Measurements from ENCODE around the gene HOTAIR.

Gene HOTAIR

DNA sequence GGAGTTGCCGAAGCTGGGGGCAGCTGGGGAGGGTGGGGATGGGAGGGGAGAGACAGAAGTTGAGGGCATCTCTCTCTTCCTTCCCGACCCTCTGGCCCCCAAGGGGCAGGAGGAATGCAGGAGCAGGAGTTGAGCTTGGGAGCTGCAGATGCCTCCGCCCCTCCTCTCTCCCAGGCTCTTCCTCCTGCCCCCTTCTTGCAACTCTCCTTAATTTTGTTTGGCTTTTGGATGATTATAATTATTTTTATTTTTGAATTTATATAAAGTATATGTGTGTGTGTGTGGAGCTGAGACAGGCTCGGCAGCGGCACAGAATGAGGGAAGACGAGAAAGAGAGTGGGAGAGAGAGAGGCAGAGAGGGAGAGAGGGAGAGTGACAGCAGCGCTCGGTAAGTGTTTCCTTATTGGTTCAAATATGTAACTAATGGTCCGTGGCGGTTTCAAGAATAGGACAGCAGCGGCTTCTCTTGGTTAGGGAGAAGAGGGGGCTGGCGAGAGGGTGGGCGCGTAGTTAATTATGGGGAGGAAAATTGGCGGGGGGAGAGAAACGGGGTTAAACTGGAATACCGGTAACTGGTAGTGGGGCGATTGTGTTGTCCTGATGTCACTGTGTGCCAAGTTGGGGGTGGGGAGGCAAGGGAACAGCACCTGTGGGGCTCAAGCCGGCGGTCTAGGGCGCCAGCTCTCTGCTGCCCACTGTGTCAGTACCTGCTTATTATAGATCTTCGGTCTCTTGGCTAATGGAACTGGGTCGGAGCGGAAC, 42.5 kb upstream of the HOTAIR start:
- Histone ChIP-seq H3K4me3 (ENCODE audit: low read length) (peak overlapping the region; percentile 69), H3K9ac (ENCODE audit: low read length) (no peak overlapping the region), H3K79me2 (ENCODE audit: low read length) (no peaks in the 10 kb centered on the region), H2AFZ (ENCODE audit: low read length) (peak overlapping the region; percentile 85), H3F3A (ENCODE audit: insufficient read depth, low read length) (no peaks in the 10 kb centered on the region), H3K27ac (ENCODE audit: low read length) (no peak overlapping the region), H3K4me1 (ENCODE audit: low read length) (no peaks in the 10 kb centered on the region), H3K9me2 (replicated peaks; ENCODE audit: insufficient read depth, low read length) (no peaks in the 10 kb centered on the region), H3K27me3 (replicated peaks; ENCODE audit: insufficient read depth, low read length) (peaks cover 83% of the 10 kb centered on the region), H3K36me3 (replicated peaks; ENCODE audit: insufficient read depth, low read length) (no peaks in the 10 kb centered on the region), H3K4me2 (ENCODE audit: low read depth, low read length) (peak overlapping the region; percentile 85), H3K9me3 (replicated peaks; ENCODE audit: insufficient read depth, low read length) (no peaks in the 10 kb centered on the region), H4K20me1 (ENCODE audit: insufficient read depth, low read length) (no peaks in the 10 kb centered on the region)
- no peak for TF ChIP-seq EZH2phosphoT487 (IDR thresholded peaks at IDR 0.05; ENCODE audit: low read length)
- TF ChIP-seq EZH2 (optimal IDR thresholded peaks at IDR 0.05; ENCODE audit: low read depth, low read length): peak; percentile 27
- no peak for TF ChIP-seq CTCF (IDR thresholded peaks at IDR 0.05; ENCODE audit: low read length)
- DNase-seq: no peak

GRCh38 chr12:54016478-54016964, 41.8 kb upstream of the HOTAIR start:
- Histone ChIP-seq H3K4me1 (ENCODE audit: low read length) (no peaks in the 10 kb centered on the region), H3K27ac (ENCODE audit: low read length) (no peak overlapping the region), H3K9ac (ENCODE audit: low read length) (no peak overlapping the region), H4K20me1 (ENCODE audit: insufficient read depth, low read length) (no peaks in the 10 kb centered on the region), H3F3A (ENCODE audit: insufficient read depth, low read length) (no peaks in the 10 kb centered on the region), H3K36me3 (replicated peaks; ENCODE audit: insufficient read depth, low read length) (no peaks in the 10 kb centered on the region), H3K4me3 (ENCODE audit: low read length) (no peak overlapping the region), H3K4me2 (ENCODE audit: low read depth, low read length) (no peak overlapping the region), H3K27me3 (replicated peaks; ENCODE audit: insufficient read depth, low read length) (peaks cover 83% of the 10 kb centered on the region), H3K9me2 (replicated peaks; ENCODE audit: insufficient read depth, low read length) (no peaks in the 10 kb centered on the region), H2AFZ (ENCODE audit: low read length) (no peak overlapping the region), H3K79me2 (ENCODE audit: low read length) (no peaks in the 10 kb centered on the region), H3K9me3 (replicated peaks; ENCODE audit: insufficient read depth, low read length) (no peaks in the 10 kb centered on the region)
- DNase-seq: no peak
- TF ChIP-seq CTCF (IDR thresholded peaks at IDR 0.05; ENCODE audit: low read length) (no peak), EZH2 (optimal IDR thresholded peaks at IDR 0.05; ENCODE audit: low read depth, low read length) (no peak), EZH2phosphoT487 (IDR thresholded peaks at IDR 0.05; ENCODE audit: low read length) (no peak)

GRCh38 chr12:54016051-54016450, 41.3 kb upstream of the HOTAIR start:
- Histone ChIP-seq H3K27ac (ENCODE audit: low read length) (no peak overlapping the region), H3K4me3 (ENCODE audit: low read length) (no peak overlapping the region), H3K36me3 (replicated peaks; ENCODE audit: insufficient read depth, low read length) (no peaks in the 10 kb centered on the region), H3K9me3 (replicated peaks; ENCODE audit: insufficient read depth, low read length) (no peaks in the 10 kb centered on the region), H3K27me3 (replicated peaks; ENCODE audit: insufficient read depth, low read length) (peaks cover 83% of the 10 kb centered on the region), H3K4me2 (ENCODE audit: low read depth, low read length) (no peak overlapping the region), H3K4me1 (ENCODE audit: low read length) (no peaks in the 10 kb centered on the region), H3K9me2 (replicated peaks; ENCODE audit: insufficient read depth, low read length) (no peaks in the 10 kb centered on the region), H3K79me2 (ENCODE audit: low read length) (no peaks in the 10 kb centered on the region), H3F3A (ENCODE audit: insufficient read depth, low read length) (no peaks in the 10 kb centered on the region), H2AFZ (ENCODE audit: low read length) (no peak overlapping the region), H4K20me1 (ENCODE audit: insufficient read depth, low read length) (no peaks in the 10 kb centered on the region), H3K9ac (ENCODE audit: low read length) (no peak overlapping the region)
- TF ChIP-seq CTCF (IDR thresholded peaks at IDR 0.05; ENCODE audit: low read length): no peak
- TF ChIP-seq EZH2 (optimal IDR thresholded peaks at IDR 0.05; ENCODE audit: low read depth, low read length): no peak
- no peak for TF ChIP-seq EZH2phosphoT487 (IDR thresholded peaks at IDR 0.05; ENCODE audit: low read length)
- DNase-seq: no peak

Data from MM.1S (cell line).